22Rv1 (cell line): ENCODE data around the gene SPN.

ENCODE experiments used
- H3K27ac ChIP-seq: fragments of 450-650 bp; 2 replicates; pipeline ENCODE4 v1.5.1; 2017
- ZFX ChIP-seq: fragments of 450-650 bp; IDR thresholded peaks from 2 replicates; pipeline ENCODE4 v1.6.1; 2017; ENCODE audit warnings: antibody characterized with exemption, borderline replicate concordance
- TF ChIP-seq, protein P1 (sequence below): fragments of 450-650 bp; IDR thresholded peaks from 2 replicates; pipeline ENCODE4 v1.5.1; 2017; ENCODE audit warnings: mild to moderate bottlenecking

Gene SPN

DNA sequence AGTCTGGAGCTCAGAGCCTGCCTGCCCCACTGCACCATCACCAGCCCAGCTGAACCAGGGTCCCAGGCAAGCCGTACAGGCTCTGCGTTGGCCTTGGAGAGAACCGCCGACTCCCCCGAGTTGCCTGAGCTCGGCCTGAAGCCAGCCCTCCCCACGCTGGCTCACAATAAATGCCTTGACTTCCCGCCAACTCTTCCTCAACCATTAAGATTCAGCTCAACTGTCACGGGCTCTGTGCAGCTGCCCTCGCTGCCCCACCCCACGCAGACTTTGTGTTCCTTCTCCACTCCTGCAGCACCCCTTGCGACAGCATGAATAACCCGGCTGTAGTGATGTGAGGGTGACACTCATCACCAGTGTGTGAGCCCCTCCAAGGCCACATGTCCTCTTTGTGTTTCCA, 11.1 kb downstream of the SPN start:
- no peak overlapping the region for H3K27ac ChIP-seq
- no peak for TF ChIP-seq ZFX
- TF ChIP-seq, protein P1, sequence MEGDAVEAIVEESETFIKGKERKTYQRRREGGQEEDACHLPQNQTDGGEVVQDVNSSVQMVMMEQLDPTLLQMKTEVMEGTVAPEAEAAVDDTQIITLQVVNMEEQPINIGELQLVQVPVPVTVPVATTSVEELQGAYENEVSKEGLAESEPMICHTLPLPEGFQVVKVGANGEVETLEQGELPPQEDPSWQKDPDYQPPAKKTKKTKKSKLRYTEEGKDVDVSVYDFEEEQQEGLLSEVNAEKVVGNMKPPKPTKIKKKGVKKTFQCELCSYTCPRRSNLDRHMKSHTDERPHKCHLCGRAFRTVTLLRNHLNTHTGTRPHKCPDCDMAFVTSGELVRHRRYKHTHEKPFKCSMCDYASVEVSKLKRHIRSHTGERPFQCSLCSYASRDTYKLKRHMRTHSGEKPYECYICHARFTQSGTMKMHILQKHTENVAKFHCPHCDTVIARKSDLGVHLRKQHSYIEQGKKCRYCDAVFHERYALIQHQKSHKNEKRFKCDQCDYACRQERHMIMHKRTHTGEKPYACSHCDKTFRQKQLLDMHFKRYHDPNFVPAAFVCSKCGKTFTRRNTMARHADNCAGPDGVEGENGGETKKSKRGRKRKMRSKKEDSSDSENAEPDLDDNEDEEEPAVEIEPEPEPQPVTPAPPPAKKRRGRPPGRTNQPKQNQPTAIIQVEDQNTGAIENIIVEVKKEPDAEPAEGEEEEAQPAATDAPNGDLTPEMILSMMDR: no peak

GRCh38 chr16:29675811-29676643, 13.0 kb downstream of the SPN start:
- TF ChIP-seq, protein P1: no peak
- TF ChIP-seq ZFX: no peak
- H3K27ac ChIP-seq: no peak overlapping the region

DNA sequence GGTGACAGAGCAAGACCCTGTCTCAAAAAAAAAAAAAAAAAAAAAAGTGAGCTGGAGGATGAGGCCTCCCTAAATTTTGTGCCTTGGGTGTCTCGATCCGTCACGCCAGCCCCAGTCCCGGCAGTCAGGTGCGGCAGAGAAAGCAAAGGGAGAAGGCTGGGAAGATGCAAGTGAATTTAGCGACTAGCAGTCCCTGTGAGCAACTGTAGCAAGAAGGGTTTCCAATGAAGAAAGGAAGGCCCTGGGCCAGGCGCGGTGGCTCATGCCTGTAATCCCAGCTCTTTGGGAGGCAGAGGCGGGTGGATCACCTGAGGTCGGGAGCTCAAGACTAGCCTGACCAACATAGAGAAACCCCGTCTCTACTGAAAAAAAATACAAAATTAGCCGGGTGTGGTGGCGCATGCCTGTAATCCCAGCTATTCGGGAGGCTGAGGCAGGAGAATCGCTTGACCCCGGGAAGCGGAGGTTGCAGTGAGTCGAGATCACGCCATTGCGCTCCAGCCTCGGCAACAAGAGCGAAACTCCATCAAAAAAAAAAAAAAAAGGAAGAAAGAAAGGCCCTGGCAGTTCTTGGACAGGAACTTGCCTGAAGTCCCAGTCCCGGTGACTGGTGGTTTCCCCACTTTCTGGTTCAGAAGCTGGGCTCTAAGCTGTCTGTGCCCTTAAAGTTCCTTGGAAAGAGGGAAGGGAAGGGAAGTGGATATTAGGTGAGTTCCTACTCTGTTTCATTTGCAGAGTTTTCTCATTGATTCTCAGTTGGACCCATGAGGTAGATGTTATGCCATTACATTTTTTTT, 14.1 kb downstream of the SPN start:
- TF ChIP-seq, protein P1: no peak
- no peak for TF ChIP-seq ZFX
- no peak overlapping the region for H3K27ac ChIP-seq

DNA sequence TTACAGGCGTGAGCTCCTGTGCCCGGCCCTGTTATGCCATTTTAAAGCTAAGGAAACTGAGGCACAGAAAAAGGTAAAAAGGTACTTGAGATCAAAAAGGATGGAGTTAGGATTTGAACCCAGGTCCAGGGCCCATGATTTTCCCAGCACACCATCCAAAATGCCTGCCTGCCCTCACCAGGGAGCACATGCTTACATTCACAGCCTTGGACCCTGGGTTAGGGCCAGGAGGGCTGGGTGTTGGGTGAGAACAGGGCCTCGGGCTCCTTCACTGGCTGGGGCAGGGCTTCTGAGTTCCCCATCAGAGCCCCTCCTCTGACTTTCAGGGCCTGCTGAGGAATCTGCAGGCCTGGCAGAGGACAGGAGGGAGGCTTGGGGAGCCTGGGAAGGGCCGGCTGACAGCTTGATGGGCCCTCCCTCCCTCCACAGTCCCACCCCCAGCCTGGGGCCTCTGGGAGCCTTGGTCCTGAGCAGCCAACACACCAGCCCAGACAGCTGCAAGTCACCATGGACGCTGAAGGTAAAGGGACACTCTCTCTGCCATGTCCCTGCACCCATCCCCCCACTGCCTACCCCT, 15.7 kb downstream of the SPN start, which contains the start of gene QPRT:
Gene QPRT, plus strand, starts transcription at position 490 of the 577 bp plus-strand sequence. Its CDS starts 18 bp downstream, at position 508.
- TF ChIP-seq, protein P1: no peak
- no peak for TF ChIP-seq ZFX
- H3K27ac ChIP-seq: no peak within 1 kb of the TSS

DNA sequence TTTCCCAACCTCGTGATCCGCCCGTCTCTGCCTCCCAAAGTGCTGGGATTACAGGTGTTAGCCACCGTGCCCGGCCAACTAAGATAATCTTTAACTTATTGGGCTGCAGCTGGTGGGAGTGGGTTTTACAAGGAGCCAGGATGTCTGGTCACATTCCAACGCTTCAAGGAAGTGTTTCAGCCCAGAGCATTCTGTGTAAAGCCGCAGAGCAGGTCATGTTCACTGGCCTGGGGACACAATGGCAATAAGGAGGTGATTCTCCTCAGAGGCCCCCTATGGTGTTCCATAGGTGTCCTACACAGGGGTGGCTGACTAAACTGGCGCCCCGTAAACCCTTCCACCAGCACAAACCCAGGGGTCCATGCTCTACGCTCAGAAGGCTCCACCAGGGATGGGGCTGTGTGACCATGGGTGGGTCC, 17.1 kb downstream of the SPN start:
- no peak for TF ChIP-seq ZFX
- TF ChIP-seq, protein P1: no peak
- H3K27ac ChIP-seq: no peak overlapping the region

GRCh38 chr16:29683543-29684090, 20.6 kb downstream of the SPN start:
- no peak overlapping the region for H3K27ac ChIP-seq
- TF ChIP-seq, protein P1: no peak
- no peak for TF ChIP-seq ZFX
